Mesendoderm (in vitro differentiated cells): ENCODE data around the gene LRIG1.

Source experiments
- DNase-seq: peaks from one replicate; pipeline ENCODE4 v3.0.0; 2013
- H2AK5ac ChIP-seq: 2 replicates; pipeline ENCODE4 v1.6.1; 2013; ENCODE audit warnings: low read length, inconsistent platforms
- H2BK120ac ChIP-seq: 2 replicates; pipeline ENCODE4 v1.6.1; 2013; ENCODE audit warnings: low read depth, mild to moderate bottlenecking, low read length, moderate library complexity, mixed read lengths
- H2BK15ac ChIP-seq: replicated peaks from 2 replicates; pipeline ENCODE4 v1.6.1; 2013; ENCODE audit warnings: low read depth, mild to moderate bottlenecking, moderate library complexity
- H2BK5ac ChIP-seq: 2 replicates; pipeline ENCODE4 v1.6.1; 2013; ENCODE audit warnings: low read length, inconsistent platforms
- H3K18ac ChIP-seq: 2 replicates; pipeline ENCODE4 v1.6.1; 2013; ENCODE audit warnings: mild to moderate bottlenecking, low read length, mixed read lengths
- H3K23ac ChIP-seq: one replicate; pipeline ENCODE4 v1.6.1; 2013; ENCODE audit warnings: low read length
- H3K27ac ChIP-seq: 2 replicates; pipeline ENCODE4 v1.5.1; 2013; ENCODE audit warnings: low read depth, mild to moderate bottlenecking, inconsistent platforms, low read length, moderate library complexity
- H3K27me3 ChIP-seq: 2 replicates; pipeline ENCODE4 v1.6.1; 2013; ENCODE audit warnings: low read length, control low read depth, mild to moderate bottlenecking, inconsistent platforms; ENCODE audit not compliant: insufficient read depth, poor library complexity
- H3K36me3 ChIP-seq: 2 replicates; pipeline ENCODE4 v1.6.1; 2013; ENCODE audit warnings: low read length, inconsistent platforms; ENCODE audit not compliant: control insufficient read depth, insufficient read depth
- H3K4ac ChIP-seq: one replicate; pipeline ENCODE4 v1.6.1; 2013; ENCODE audit warnings: low read depth, mild to moderate bottlenecking, low read length, moderate library complexity
- H3K4me1 ChIP-seq: 2 replicates; pipeline ENCODE4 v1.6.1; 2013; ENCODE audit warnings: low read depth, low read length, inconsistent platforms; ENCODE audit not compliant: control insufficient read depth
- H3K4me2 ChIP-seq: 2 replicates; pipeline ENCODE4 v1.6.1; 2013; ENCODE audit warnings: low read length
- H3K4me3 ChIP-seq: 2 replicates; pipeline ENCODE4 v1.5.1; 2013; ENCODE audit warnings: mild to moderate bottlenecking, low read length
- H3K56ac ChIP-seq: one replicate; pipeline ENCODE4 v1.6.1; 2013; ENCODE audit warnings: low read length
- H3K79me1 ChIP-seq: 2 replicates; pipeline ENCODE4 v1.6.1; 2013; ENCODE audit warnings: low read length, inconsistent platforms
- H3K79me2 ChIP-seq: 2 replicates; pipeline ENCODE4 v1.6.1; 2013; ENCODE audit warnings: mild to moderate bottlenecking, low read length; ENCODE audit not compliant: control insufficient read depth, insufficient read depth
- H3K9ac ChIP-seq: 2 replicates; pipeline ENCODE4 v1.6.1; 2013; ENCODE audit warnings: low read length, inconsistent platforms
- H4K5ac ChIP-seq: one replicate; pipeline ENCODE4 v1.6.1; 2013; ENCODE audit warnings: low read length
- H4K8ac ChIP-seq: one replicate; pipeline ENCODE4 v1.6.1; 2013; ENCODE audit warnings: low read depth, mild to moderate bottlenecking, control low read depth, low read length, moderate library complexity
- WGBS: extraction: QIAGEN DNeasy Blood & Tissue Kit; methylation state at CpG from one replicate; pipeline ENCODE4 v1.1.7; 2013; ENCODE audit warnings: low lambda C conversion rate, missing lambda C conversion rate; ENCODE audit not compliant: insufficient coverage; ENCODE audit errors: extremely low coverage; 5-methylcytosine and 5-hydroxymethylcytosine counted together

Gene LRIG1

GRCh38 chr3:66463054-66463631 is 37.7 kb downstream of the LRIG1 start:
- Histone ChIP-seq H3K56ac (no peak overlapping the region), H3K27ac (no peak overlapping the region), H2BK15ac (no peak overlapping the region), H3K4me3 (no peak overlapping the region), H3K4me1 (peaks cover 4% of the 10 kb centered on the region), H2BK120ac (no peak overlapping the region), H3K27me3 (no peaks in the 10 kb centered on the region), H3K36me3 (no peaks in the 10 kb centered on the region), H3K79me1 (peaks cover 10% of the 10 kb centered on the region), H3K4me2 (no peak overlapping the region), H2AK5ac (no peak overlapping the region), H3K79me2 (peaks cover 12% of the 10 kb centered on the region), H3K18ac (no peak overlapping the region), H3K4ac (no peak overlapping the region), H4K5ac (no peak overlapping the region), H3K23ac (no peak overlapping the region), H2BK5ac (no peak overlapping the region), H3K9ac (no peak overlapping the region), H4K8ac (no peak overlapping the region)
- DNase-seq = no peak
- no CpG with 5 or more reads among the region's 7 CpGs for whole genome bisulfite sequencing

GRCh38 chr3:66457252-66457651 is 43.6 kb downstream of the LRIG1 start:
- H3K18ac ChIP-seq = no peak overlapping the region
- H2BK120ac ChIP-seq = no peak overlapping the region
- H3K4me3 ChIP-seq = no peak overlapping the region
- no peak overlapping the region for H2BK15ac ChIP-seq
- no peaks in the 10 kb centered on the region for H3K36me3 ChIP-seq
- H3K4ac ChIP-seq = no peak overlapping the region
- H2AK5ac ChIP-seq = no peak overlapping the region
- H3K4me2 ChIP-seq = no peak overlapping the region
- peaks cover 5% of the 10 kb centered on the region for H3K79me1 ChIP-seq
- no peak overlapping the region for H4K5ac ChIP-seq
- H3K27ac ChIP-seq = no peak overlapping the region
- no CpG with 5 or more reads among the region's 4 CpGs for WGBS
- no peak overlapping the region for H4K8ac ChIP-seq
- peaks cover 13% of the 10 kb centered on the region for H3K4me1 ChIP-seq
- no peaks in the 10 kb centered on the region for H3K79me2 ChIP-seq
- DNase-seq = no peak
- no peak overlapping the region for H3K9ac ChIP-seq
- no peak overlapping the region for H2BK5ac ChIP-seq
- H3K23ac ChIP-seq = no peak overlapping the region
- H3K27me3 ChIP-seq = no peaks in the 10 kb centered on the region
- no peak overlapping the region for H3K56ac ChIP-seq

- WGBS = no CpG with 5 or more reads among the region's 10 CpGs
- no peaks in the 10 kb centered on the region for H3K36me3 ChIP-seq
- no peak for DNase-seq
Observed at GRCh38 chr3:66456711-66457173, 44.1 kb downstream of the LRIG1 start.

DNA sequence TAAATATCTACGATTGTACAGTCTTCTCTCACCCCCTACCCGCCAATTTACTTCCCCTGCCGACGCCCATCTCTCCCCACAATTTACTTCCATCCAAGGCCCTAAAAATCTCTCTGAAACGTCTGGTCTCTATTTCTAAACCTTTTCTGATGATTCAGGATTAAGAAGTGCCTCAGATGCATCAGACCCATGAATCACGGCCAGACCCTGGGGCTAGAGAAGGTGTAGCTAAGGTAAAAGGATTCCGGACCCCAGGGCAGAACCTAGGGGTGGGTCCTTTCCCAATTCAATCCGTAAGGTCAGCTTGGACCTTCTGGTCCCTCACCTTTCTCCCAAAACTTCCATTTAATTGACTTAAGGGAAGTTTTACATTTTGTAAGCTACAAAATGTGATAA is 46.4 kb downstream of the LRIG1 start:
- no peaks in the 10 kb centered on the region for H3K36me3 ChIP-seq
- peak overlapping the region; percentile 82 for H3K27ac ChIP-seq
- no CpG with 5 or more reads among the region's 8 CpGs for WGBS

More at GRCh38 chr3:66456711-66457173, 44.1 kb downstream of the LRIG1 start:
- Histone ChIP-seq H3K4me2 (no peak overlapping the region), H2BK15ac (no peak overlapping the region), H3K23ac (no peak overlapping the region), H3K79me2 (no peaks in the 10 kb centered on the region), H3K4me1 (peaks cover 15% of the 10 kb centered on the region), H4K5ac (no peak overlapping the region), H3K27me3 (no peaks in the 10 kb centered on the region), H2AK5ac (no peak overlapping the region), H3K4me3 (no peak overlapping the region), H3K18ac (no peak overlapping the region), H2BK120ac (no peak overlapping the region), H3K27ac (no peak overlapping the region), H3K4ac (no peak overlapping the region), H3K9ac (no peak overlapping the region), H3K56ac (no peak overlapping the region), H2BK5ac (no peak overlapping the region), H4K8ac (no peak overlapping the region), H3K79me1 (peaks cover 4% of the 10 kb centered on the region)

DNA sequence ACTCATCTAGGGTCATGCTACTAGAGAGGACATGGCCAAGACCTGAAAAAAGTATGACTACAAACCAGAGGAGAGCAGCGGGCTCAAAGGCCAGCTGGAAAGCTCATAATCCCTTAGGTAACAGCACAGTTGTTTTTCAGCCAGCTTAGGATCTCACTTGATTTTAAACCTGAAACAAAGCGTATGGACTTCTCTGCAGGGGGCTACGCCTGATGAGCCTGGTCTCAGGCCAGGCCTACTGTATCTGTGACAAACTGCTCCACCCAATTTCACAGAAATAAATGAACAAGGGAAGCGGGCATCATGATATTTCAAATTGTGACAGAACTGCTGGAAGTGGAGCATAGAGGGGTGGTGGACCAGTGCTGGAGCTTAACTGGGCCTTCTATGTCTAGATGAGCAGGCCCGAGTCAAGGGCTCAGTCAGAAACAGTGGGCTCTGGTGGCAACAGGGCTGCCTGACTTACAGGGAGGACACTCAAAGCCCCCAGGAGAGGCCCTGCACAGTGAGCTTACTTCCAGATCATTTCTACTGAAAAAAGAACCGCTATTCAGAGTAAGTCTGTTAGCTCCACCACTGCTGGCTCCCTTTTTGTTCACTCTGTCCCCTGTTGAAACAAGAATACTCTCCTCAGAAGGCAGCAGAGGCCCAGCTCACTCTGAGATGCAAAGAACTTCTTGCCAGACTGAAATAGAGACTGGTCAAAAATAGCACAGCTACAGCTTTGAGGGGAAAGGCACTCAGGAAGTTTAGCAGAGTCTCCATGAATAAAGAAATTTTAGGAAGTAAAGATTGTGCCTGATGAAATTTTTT is 47.0 kb downstream of the LRIG1 start:
- Histone ChIP-seq H3K9ac (peak overlapping the region; percentile 38), H3K36me3 (peaks cover 2% of the 10 kb centered on the region), H3K4me1 (peaks cover 20% of the 10 kb centered on the region), H3K79me1 (peaks cover 6% of the 10 kb centered on the region), H3K4me3 (no peak overlapping the region), H2BK120ac (peak overlapping the region; percentile 84), H2AK5ac (peak overlapping the region; percentile 10), H3K27me3 (no peaks in the 10 kb centered on the region), H3K27ac (peak overlapping the region; percentile 82), H4K5ac (no peak overlapping the region), H3K79me2 (no peaks in the 10 kb centered on the region), H3K56ac (peak overlapping the region; percentile 79), H3K18ac (peak overlapping the region; percentile 76), H2BK15ac (no peak overlapping the region), H4K8ac (no peak overlapping the region), H2BK5ac (peak overlapping the region; percentile 89), H3K4ac (peak overlapping the region; percentile 19), H3K4me2 (no peak overlapping the region), H3K23ac (no peak overlapping the region)
- DNase-seq = peak; percentile 70
- no CpG with 5 or more reads among the region's 6 CpGs for WGBS

More for the DNA sequence above, 46.4 kb downstream of the LRIG1 start:
- H3K23ac ChIP-seq = no peak overlapping the region
- no peaks in the 10 kb centered on the region for H3K27me3 ChIP-seq
- no peak overlapping the region for H4K8ac ChIP-seq
- peak overlapping the region; percentile 44 for H3K56ac ChIP-seq
- peaks cover 20% of the 10 kb centered on the region for H3K4me1 ChIP-seq
- no peak overlapping the region for H2BK5ac ChIP-seq
- H3K18ac ChIP-seq = peak overlapping the region; percentile 25
- no peak for DNase-seq
- no peak overlapping the region for H3K4ac ChIP-seq
- no peak overlapping the region for H2AK5ac ChIP-seq
- no peak overlapping the region for H4K5ac ChIP-seq
- no peak overlapping the region for H2BK15ac ChIP-seq
- H3K9ac ChIP-seq = no peak overlapping the region
- no peaks in the 10 kb centered on the region for H3K79me2 ChIP-seq
- no peak overlapping the region for H2BK120ac ChIP-seq
- no peak overlapping the region for H3K4me2 ChIP-seq
- H3K79me1 ChIP-seq = peaks cover 6% of the 10 kb centered on the region
- no peak overlapping the region for H3K4me3 ChIP-seq
